Fibroblast of the aortic adventitia (primary cell): ENCODE data around the gene TPMT. TPM values are rescaled to one million over a fixed set of nuclear protein-coding genes. Genes with fewer than 3 reads are reported as not detected.

Source experiments
- DNase-seq: peaks from one replicate; pipeline ENCODE4 v3.0.0-alpha.2; 2010; ENCODE audit warnings: low read depth
- H3K4me3 ChIP-seq: 2 replicates; pipeline ENCODE4 v1.5.1; 2011; ENCODE audit warnings: low read depth, mild to moderate bottlenecking, control low read depth, low read length, moderate library complexity
- CTCF ChIP-seq: IDR thresholded peaks from 2 replicates; pipeline ENCODE4 v1.5.1; 2011; ENCODE audit warnings: mild to moderate bottlenecking, low read length, control low read depth, inconsistent platforms; ENCODE audit not compliant: insufficient read depth
- total RNA-seq: library from RNA; depleted of rRNA; stranded (reverse); fragments of >200 nt; gene quantifications from 2 replicates; pipeline ENCODE4 v1.2.3, GENCODE V29; 2012; ENCODE audit warnings: low replicate concordance

TPMT gene
- total RNA-seq, 1 donor: 22.4 TPM

- TF ChIP-seq CTCF: no peak
- H3K4me3 ChIP-seq: no peak overlapping the region
- no peak for DNase-seq
Observed at GRCh38 chr6:18090349-18090786, 64.5 kb downstream of the TPMT start.

GRCh38 chr6:18088419-18089296 is 66.2 kb downstream of the TPMT start:
- no peak for DNase-seq
- TF ChIP-seq CTCF: no peak
- H3K4me3 ChIP-seq: no peak overlapping the region

GRCh38 chr6:18087396-18088165 is 67.3 kb downstream of the TPMT start:
- TF ChIP-seq CTCF: no peak
- DNase-seq: no peak
- H3K4me3 ChIP-seq: no peak overlapping the region

GRCh38 chr6:18081025-18081668 is 73.7 kb downstream of the TPMT start:
- DNase-seq: peak; percentile 22
- H3K4me3 ChIP-seq: no peak overlapping the region
- no peak for TF ChIP-seq CTCF

- DNase-seq: no peak
- no peak for TF ChIP-seq CTCF
- H3K4me3 ChIP-seq: no peak overlapping the region
Observed at GRCh38 chr6:18080544-18080943, 74.3 kb downstream of the TPMT start.

- TF ChIP-seq CTCF: no peak
- DNase-seq: no peak
- H3K4me3 ChIP-seq: no peak overlapping the region
Observed at GRCh38 chr6:18078866-18079265, 76.0 kb downstream of the TPMT start.

Other genes starting within 250 kb of the TPMT start
- 53.2 and 86.8 TPM in 2 replicates for gene KIF13A, start 167.4 kb downstream of the TPMT start, total RNA-seq
- gene NHLRC1, start 32.4 kb downstream of the TPMT start, total RNA-seq: 2.1 and 3.0 TPM in 2 replicates
- gene KDM1B, start 345 bp upstream of the TPMT start, total RNA-seq: 8.8 and 25.4 TPM in 2 replicates
- gene DEK, start 109.5 kb upstream of the TPMT start, total RNA-seq: 156 and 591 TPM in 2 replicates
- gene RNF144B, start 232.3 kb upstream of the TPMT start, total RNA-seq: 0.54 and 1.2 TPM in 2 replicates